HepG2 (cell line): ENCODE data around the gene TMEM62. TPM values are rescaled to one million over a fixed set of nuclear protein-coding genes. Genes with fewer than 3 reads are reported as not detected.

Experiments
- CEBPG ChIP-seq: IDR thresholded peaks from 2 replicates; pipeline ENCODE4 v1.6.1; 2016
- FOXC1 ChIP-seq: sonication (generic); formaldehyde crosslinking; IDR thresholded peaks from 2 replicates; pipeline ENCODE4 v1.8.0; 2022; ENCODE audit warnings: mild to moderate bottlenecking, missing genetic modification reagents, borderline replicate concordance
- FOXK1 ChIP-seq: sonication (generic); formaldehyde crosslinking; IDR thresholded peaks from 2 replicates; pipeline ENCODE4 v1.4.0; 2020; ENCODE audit warnings: low read depth, missing genetic modification reagents, borderline replicate concordance
- GABPB1 ChIP-seq: IDR thresholded peaks from 2 replicates; pipeline ENCODE4 v1.6.1; 2016; ENCODE audit warnings: mild to moderate bottlenecking, missing genetic modification reagents, moderate library complexity, missing compliant biosample characterization
- KMT2A ChIP-seq: sonication (generic); formaldehyde crosslinking; IDR thresholded peaks from 2 replicates; pipeline ENCODE4 v1.4.0; 2020; ENCODE audit warnings: missing genetic modification reagents
- MAF1 ChIP-seq: sonication (generic); formaldehyde crosslinking; IDR thresholded peaks from 2 replicates; pipeline ENCODE4 v1.5.0; 2020; ENCODE audit warnings: missing genetic modification reagents, borderline replicate concordance
- NCOA5 ChIP-seq: sonication (generic); formaldehyde crosslinking; IDR thresholded peaks from 2 replicates; pipeline ENCODE4 v1.4.0; 2020; ENCODE audit warnings: missing genetic modification reagents
- NR2C2 ChIP-seq: sonication (generic); formaldehyde crosslinking; IDR thresholded peaks from 2 replicates; pipeline ENCODE4 v1.4.0; 2020; ENCODE audit warnings: missing genetic modification reagents, mild to moderate bottlenecking, moderate library complexity, borderline replicate concordance
- RCOR2 ChIP-seq: IDR thresholded peaks from 2 replicates; pipeline ENCODE4 v1.6.1; 2016; ENCODE audit warnings: missing biosample characterization, missing genetic modification reagents
- SRSF4 ChIP-seq: fragments of 200-400 bp; formaldehyde crosslinking; IDR thresholded peaks from one replicate; pipeline ENCODE4 v1.6.1; 2018; ENCODE audit warnings: mild to moderate bottlenecking, low read depth, low read length, moderate library complexity; ENCODE audit not compliant: poor library complexity, severe bottlenecking
- SUZ12 ChIP-seq: fragments of 150-350 bp; IDR thresholded peaks from 2 replicates; pipeline ENCODE4 v1.6.1; 2014; ENCODE audit warnings: low read depth, low read length
- ZNF121 ChIP-seq: sonication (generic); formaldehyde crosslinking; IDR thresholded peaks from 2 replicates; pipeline ENCODE4 v1.5.0; 2020; ENCODE audit warnings: mild to moderate bottlenecking, missing genetic modification reagents
- ZNF17 ChIP-seq: sonication (generic); formaldehyde crosslinking; IDR thresholded peaks from 2 replicates; pipeline ENCODE4 v1.5.0; 2020; ENCODE audit warnings: mild to moderate bottlenecking, missing genetic modification reagents
- ZNF282 ChIP-seq: fragments of 450-650 bp; IDR thresholded peaks from 2 replicates; pipeline ENCODE4 v1.6.1; 2018; ENCODE audit not compliant: partially characterized antibody
- ZNF33A ChIP-seq: sonication (generic); formaldehyde crosslinking; IDR thresholded peaks from 2 replicates; pipeline ENCODE4 v1.5.1; 2020; ENCODE audit warnings: missing genetic modification reagents, mild to moderate bottlenecking, moderate library complexity, borderline replicate concordance
- ZNF484 ChIP-seq: sonication (generic); formaldehyde crosslinking; IDR thresholded peaks from 2 replicates; pipeline ENCODE4 v1.5.1; 2020; ENCODE audit warnings: mild to moderate bottlenecking, low read depth, missing genetic modification reagents, borderline replicate concordance
- ZNF549 ChIP-seq: sonication (generic); formaldehyde crosslinking; IDR thresholded peaks from 2 replicates; pipeline ENCODE4 v1.5.0; 2020; ENCODE audit warnings: missing genetic modification reagents
- ZNF770 ChIP-seq: sonication (generic); formaldehyde crosslinking; IDR thresholded peaks from 2 replicates; pipeline ENCODE4 v1.5.0; 2020; ENCODE audit warnings: mild to moderate bottlenecking, missing genetic modification reagents
- ZNF883 ChIP-seq: sonication (generic); formaldehyde crosslinking; IDR thresholded peaks from 2 replicates; pipeline ENCODE4 v1.5.1; 2020; ENCODE audit warnings: mild to moderate bottlenecking, missing genetic modification reagents; ENCODE audit errors: not compliant biosample characterization
- ZSCAN21 ChIP-seq: sonication (generic); formaldehyde crosslinking; IDR thresholded peaks from 2 replicates; pipeline ENCODE4 v1.8.0; 2022; ENCODE audit warnings: mild to moderate bottlenecking, missing genetic modification reagents, moderate library complexity, borderline replicate concordance
- polyA plus RNA-seq, 8 experiments: library from polyadenylated mRNA; depleted of rRNA in 3 of 8; stranded (reverse) in 7 of 8; unstranded in 1 of 8; fragments of >200 nt; fragmentation: Illumina TruSeq in 4 of 8; extraction: Trizol in 4 of 8; gene quantifications; 2 replicates each; pipeline versions ENCODE4 v1.2.1 to v1.2.3, GENCODE V29; 2011 to 2016; ENCODE audit warnings: low read depth in 4 of 8, missing spikeins in 1 of 8, mixed read lengths in 1 of 8; ENCODE audit not compliant: insufficient read depth in 1 of 8
- total RNA-seq, 5 experiments: library from RNA; depleted of rRNA; stranded (reverse); fragments of >200 nt; fragmentation: Illumina TruSeq; extraction: Trizol; gene quantifications; 2 replicates each; pipeline ENCODE4 v1.2.3, GENCODE V29; 2016; ENCODE audit warnings: low read depth in 1 of 5
- TF ChIP-seq, protein P1 (sequence below): sonication (generic); formaldehyde crosslinking; conservative IDR thresholded peaks from 2 replicates; pipeline ENCODE4 v1.4.0; 2020; ENCODE audit warnings: missing genetic modification reagents
- TF ChIP-seq, protein P2 (sequence below): sonication (generic); formaldehyde crosslinking; IDR thresholded peaks from 2 replicates; pipeline ENCODE4 v1.4.0; 2020; ENCODE audit warnings: missing genetic modification reagents, borderline replicate concordance

TMEM62 gene
- total and polyA plus RNA-seq, 2 of the 13 experiments (the other 11 are each of a cell fraction or from before 2014, with no cell fraction given) = 14.2 to 20.9 TPM

DNA sequence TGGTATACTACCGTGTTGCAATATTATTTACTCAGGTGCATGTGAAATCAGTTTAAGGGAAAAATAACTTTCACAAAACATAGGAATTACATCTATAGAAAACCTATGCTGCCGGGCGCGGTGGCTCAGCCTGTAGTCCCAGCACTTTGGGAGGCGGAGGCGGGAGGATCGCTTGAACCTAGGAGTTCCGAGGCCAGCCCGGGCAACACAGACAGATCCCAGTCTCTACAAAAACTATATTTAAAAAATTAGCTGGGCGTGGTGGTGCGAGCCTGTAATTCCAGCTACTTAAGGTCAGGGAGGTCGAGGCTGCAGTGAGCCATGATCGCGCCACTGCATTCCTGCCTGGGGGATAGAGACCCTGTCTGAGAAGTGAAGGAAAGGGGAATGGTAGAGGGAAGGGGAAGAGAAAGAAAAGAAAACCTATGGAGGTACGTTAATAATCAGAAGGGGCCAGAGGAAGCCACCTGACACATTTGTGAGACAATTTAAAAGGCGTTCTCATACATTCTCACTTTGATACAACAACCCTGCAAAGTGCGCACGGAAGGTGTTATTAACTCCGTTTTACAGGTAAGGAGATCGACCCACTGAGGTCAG, 456 bp upstream of the TMEM62 start (continued):
- TF ChIP-seq GABPB1 (CRISPR knock-in tag) (no peak), SUZ12 (no peak), FOXC1 (CRISPR knock-in tag) (no peak), ZNF282 (no peak), ZNF484 (CRISPR knock-in tag) (no peak), FOXK1 (no peak), KMT2A (CRISPR knock-in tag) (no peak), SRSF4 (no peak), ZNF121 (CRISPR knock-in tag) (peak; percentile 96), ZNF33A (CRISPR knock-in tag) (no peak), NR2C2 (0 out of 2 replicates have a peak, but pooled peaks have one; percentile 5), MAF1 (no peak), ZNF883 (CRISPR knock-in tag) (no peak), RCOR2 (no peak), ZNF17 (CRISPR knock-in tag) (no peak), ZNF770 (CRISPR knock-in tag) (peak; percentile 97), ZSCAN21 (CRISPR knock-in tag) (no peak), CEBPG (CRISPR knock-in tag) (no peak), ZNF549 (CRISPR knock-in tag) (no peak), NCOA5 (no peak)
- TF ChIP-seq, protein P1, sequence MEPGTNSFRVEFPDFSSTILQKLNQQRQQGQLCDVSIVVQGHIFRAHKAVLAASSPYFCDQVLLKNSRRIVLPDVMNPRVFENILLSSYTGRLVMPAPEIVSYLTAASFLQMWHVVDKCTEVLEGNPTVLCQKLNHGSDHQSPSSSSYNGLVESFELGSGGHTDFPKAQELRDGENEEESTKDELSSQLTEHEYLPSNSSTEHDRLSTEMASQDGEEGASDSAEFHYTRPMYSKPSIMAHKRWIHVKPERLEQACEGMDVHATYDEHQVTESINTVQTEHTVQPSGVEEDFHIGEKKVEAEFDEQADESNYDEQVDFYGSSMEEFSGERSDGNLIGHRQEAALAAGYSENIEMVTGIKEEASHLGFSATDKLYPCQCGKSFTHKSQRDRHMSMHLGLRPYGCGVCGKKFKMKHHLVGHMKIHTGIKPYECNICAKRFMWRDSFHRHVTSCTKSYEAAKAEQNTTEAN = no peak
- TF ChIP-seq, protein P2, sequence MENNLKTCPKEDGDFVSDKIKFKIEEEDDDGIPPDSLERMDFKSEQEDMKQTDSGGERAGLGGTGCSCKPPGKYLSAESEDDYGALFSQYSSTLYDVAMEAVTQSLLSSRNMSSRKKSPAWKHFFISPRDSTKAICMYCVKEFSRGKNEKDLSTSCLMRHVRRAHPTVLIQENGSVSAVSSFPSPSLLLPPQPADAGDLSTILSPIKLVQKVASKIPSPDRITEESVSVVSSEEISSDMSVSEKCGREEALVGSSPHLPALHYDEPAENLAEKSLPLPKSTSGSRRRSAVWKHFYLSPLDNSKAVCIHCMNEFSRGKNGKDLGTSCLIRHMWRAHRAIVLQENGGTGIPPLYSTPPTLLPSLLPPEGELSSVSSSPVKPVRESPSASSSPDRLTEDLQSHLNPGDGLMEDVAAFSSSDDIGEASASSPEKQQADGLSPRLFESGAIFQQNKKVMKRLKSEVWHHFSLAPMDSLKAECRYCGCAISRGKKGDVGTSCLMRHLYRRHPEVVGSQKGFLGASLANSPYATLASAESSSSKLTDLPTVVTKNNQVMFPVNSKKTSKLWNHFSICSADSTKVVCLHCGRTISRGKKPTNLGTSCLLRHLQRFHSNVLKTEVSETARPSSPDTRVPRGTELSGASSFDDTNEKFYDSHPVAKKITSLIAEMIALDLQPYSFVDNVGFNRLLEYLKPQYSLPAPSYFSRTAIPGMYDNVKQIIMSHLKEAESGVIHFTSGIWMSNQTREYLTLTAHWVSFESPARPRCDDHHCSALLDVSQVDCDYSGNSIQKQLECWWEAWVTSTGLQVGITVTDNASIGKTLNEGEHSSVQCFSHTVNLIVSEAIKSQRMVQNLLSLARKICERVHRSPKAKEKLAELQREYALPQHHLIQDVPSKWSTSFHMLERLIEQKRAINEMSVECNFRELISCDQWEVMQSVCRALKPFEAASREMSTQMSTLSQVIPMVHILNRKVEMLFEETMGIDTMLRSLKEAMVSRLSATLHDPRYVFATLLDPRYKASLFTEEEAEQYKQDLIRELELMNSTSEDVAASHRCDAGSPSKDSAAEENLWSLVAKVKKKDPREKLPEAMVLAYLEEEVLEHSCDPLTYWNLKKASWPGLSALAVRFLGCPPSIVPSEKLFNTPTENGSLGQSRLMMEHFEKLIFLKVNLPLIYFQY (CRISPR knock-in tag) = no peak
